SU-DHL-6 (cell line): ENCODE measurements around the gene EEF1A2.

Experiments
- H2AFZ ChIP-seq: fragments of 200-600 bp; sonication (generic); 2 replicates; pipeline ENCODE4 v1.6.1; 2014; ENCODE audit warnings: low read depth, mild to moderate bottlenecking, moderate library complexity, mixed read lengths, antibody characterized with exemption, low read length; ENCODE audit not compliant: severe bottlenecking
- H3F3A ChIP-seq: fragments of 200-600 bp; shearing (Covaris generic); 2 replicates; pipeline ENCODE4 v1.6.0; 2016; ENCODE audit warnings: antibody characterized with exemption, mild to moderate bottlenecking; ENCODE audit not compliant: insufficient read depth
- H3K27ac ChIP-seq: fragments of 200-600 bp; sonication (generic); 2 replicates; pipeline ENCODE4 v1.5.1; 2016; ENCODE audit warnings: low read depth, mild to moderate bottlenecking, low read length, moderate library complexity, mixed read lengths
- H3K27me3 ChIP-seq: fragments of 200-600 bp; sonication (generic), shearing (Covaris generic); 2 replicates; pipeline ENCODE4 v1.6.0; 2014; ENCODE audit warnings: mild to moderate bottlenecking, low read length
- H3K36me3 ChIP-seq: fragments of 200-600 bp; sonication (generic); 2 replicates; pipeline ENCODE4 v1.6.1; 2014; ENCODE audit warnings: mild to moderate bottlenecking, low read length, mixed read lengths
- H3K4me2 ChIP-seq: fragments of 300-600, 200-600 bp; shearing (Covaris generic), sonication (generic); 2 replicates; pipeline ENCODE4 v1.6.0; 2014; ENCODE audit warnings: low read length, low read depth, mild to moderate bottlenecking; ENCODE audit not compliant: poor library complexity, severe bottlenecking
- H3K4me3 ChIP-seq: fragments of 200-600 bp; sonication (generic); 2 replicates; pipeline ENCODE4 v1.5.1; 2014; ENCODE audit warnings: antibody characterized with exemption, low read length, mild to moderate bottlenecking, mixed read lengths; ENCODE audit not compliant: insufficient read depth, poor library complexity, severe bottlenecking
- H3K79me2 ChIP-seq: fragments of 200-600 bp; sonication (generic); 2 replicates; pipeline ENCODE4 v1.6.1; 2014; ENCODE audit warnings: mild to moderate bottlenecking, low read length, moderate library complexity; ENCODE audit not compliant: insufficient read depth
- H3K9ac ChIP-seq: fragments of 200-600 bp; sonication (generic); 2 replicates; pipeline ENCODE4 v1.7.0; 2014; ENCODE audit warnings: mild to moderate bottlenecking, low read length
- H3K9me2 ChIP-seq: fragments of 200-600 bp; sonication (generic); replicated peaks from 2 replicates; pipeline ENCODE4 v1.6.1; 2014; ENCODE audit warnings: low read length; ENCODE audit not compliant: insufficient read depth
- H3K9me3 ChIP-seq: fragments of 200-600 bp; sonication (generic); 2 replicates; pipeline ENCODE4 v1.6.1; 2014; ENCODE audit warnings: low read length, mixed read lengths; ENCODE audit not compliant: insufficient read depth
- H4K20me1 ChIP-seq: fragments of 200-600 bp; sonication (generic); 2 replicates; pipeline ENCODE4 v1.6.1; 2014; ENCODE audit warnings: low read depth, mild to moderate bottlenecking, antibody characterized with exemption, low read length, moderate library complexity, mixed read lengths
- EZH2phosphoT487 ChIP-seq: fragments of 200-600 bp; sonication (generic), shearing (Covaris generic); conservative IDR thresholded peaks from 2 replicates; pipeline ENCODE4 v1.6.1; 2018; ENCODE audit warnings: mild to moderate bottlenecking, antibody characterized with exemption, low read length, moderate library complexity, mixed read lengths
- TF ChIP-seq, protein P1 (sequence below): fragments of 200-600 bp; sonication (generic); IDR thresholded peaks from one replicate; pipeline ENCODE4 v1.5.1; 2017; ENCODE audit warnings: antibody characterized with exemption, mild to moderate bottlenecking, low read length, moderate library complexity; ENCODE audit not compliant: insufficient read depth, poor library complexity, severe bottlenecking

Gene EEF1A2

DNA sequence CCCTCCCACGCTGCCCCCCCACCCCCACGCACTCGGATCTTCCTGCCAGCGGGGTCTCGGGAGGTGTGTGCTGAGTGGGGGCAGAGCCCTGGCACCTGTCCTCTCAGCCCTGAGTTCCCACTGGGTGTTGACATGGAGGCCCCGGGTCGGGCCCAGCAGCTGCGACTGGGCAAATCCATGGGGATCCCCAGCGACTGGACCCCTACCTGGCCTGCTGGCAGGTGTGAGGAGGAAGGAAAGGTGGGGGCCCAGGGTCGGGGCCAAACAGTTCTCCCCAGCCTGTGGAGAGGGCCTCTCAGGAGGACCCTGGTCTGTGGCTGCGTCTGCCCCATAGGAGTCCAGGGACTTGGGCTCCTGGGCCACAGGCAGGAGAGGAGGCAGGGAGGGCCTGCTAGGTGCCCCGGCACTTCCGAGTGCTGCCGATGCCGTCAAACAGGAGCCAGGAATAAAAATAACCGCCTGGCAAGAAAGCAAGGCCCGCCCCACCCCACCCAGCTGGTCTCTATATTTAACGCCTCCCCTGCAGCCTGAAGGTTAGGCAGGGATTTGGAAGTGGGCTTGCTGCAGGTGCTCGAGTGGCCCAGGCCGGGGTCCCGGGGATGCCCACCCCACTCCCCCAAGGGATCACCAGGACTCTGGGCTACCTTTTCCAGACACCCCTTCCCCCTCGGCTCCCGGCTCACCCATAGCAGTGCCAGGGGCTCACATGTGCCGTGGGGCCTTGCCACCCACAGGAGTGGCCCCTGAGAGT is 1.4 kb upstream of the EEF1A2 start:
- Histone ChIP-seq H2AFZ (no peak overlapping the region), H3K9me3 (no peaks in the 10 kb centered on the region), H3K27ac (no peak overlapping the region), H3K9me2 (no peaks in the 10 kb centered on the region), H4K20me1 (no peaks in the 10 kb centered on the region), H3K9ac (no peak overlapping the region), H3F3A (no peaks in the 10 kb centered on the region), H3K36me3 (no peaks in the 10 kb centered on the region), H3K27me3 (no peaks in the 10 kb centered on the region), H3K4me3 (no peak overlapping the region), H3K4me2 (no peak overlapping the region), H3K79me2 (no peaks in the 10 kb centered on the region)
- TF ChIP-seq EZH2phosphoT487 = no peak
- TF ChIP-seq, protein P1, sequence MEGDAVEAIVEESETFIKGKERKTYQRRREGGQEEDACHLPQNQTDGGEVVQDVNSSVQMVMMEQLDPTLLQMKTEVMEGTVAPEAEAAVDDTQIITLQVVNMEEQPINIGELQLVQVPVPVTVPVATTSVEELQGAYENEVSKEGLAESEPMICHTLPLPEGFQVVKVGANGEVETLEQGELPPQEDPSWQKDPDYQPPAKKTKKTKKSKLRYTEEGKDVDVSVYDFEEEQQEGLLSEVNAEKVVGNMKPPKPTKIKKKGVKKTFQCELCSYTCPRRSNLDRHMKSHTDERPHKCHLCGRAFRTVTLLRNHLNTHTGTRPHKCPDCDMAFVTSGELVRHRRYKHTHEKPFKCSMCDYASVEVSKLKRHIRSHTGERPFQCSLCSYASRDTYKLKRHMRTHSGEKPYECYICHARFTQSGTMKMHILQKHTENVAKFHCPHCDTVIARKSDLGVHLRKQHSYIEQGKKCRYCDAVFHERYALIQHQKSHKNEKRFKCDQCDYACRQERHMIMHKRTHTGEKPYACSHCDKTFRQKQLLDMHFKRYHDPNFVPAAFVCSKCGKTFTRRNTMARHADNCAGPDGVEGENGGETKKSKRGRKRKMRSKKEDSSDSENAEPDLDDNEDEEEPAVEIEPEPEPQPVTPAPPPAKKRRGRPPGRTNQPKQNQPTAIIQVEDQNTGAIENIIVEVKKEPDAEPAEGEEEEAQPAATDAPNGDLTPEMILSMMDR = no peak

DNA sequence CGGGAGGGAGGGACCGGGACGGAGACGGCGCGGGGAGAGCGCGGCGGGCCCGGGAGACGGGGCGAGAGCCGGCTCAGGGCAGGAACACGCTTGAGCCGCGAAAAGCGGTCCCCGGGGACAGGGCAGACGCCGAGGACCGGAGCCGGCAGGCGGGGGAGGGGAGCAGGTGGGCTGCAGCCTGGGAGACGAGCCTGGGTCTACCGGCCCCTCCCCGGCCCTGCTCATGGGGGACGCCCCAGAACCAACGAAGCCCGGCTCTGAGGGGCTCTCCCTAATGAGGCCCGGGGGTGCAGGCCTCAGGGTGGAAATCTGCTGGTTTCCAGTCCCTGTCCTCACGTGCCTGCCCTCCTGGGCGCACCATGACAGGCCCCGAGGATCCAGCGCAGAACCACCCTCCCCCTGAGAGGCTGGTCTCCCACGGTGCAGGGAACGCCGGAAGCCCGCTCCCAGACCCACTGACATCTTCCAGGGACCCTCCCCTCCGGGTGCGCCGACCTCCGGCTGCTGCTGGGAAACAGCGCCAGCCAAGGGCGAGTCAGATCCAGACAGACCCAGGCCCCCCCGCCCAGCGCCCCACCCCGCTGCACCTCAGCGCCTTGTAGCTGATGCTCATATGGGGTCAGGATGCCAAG is 571 bp upstream of the EEF1A2 start:
- Histone ChIP-seq H3K27me3 (no peaks in the 10 kb centered on the region), H3K27ac (no peak overlapping the region), H3K4me3 (no peak overlapping the region), H3K9me3 (no peaks in the 10 kb centered on the region), H3K36me3 (no peaks in the 10 kb centered on the region), H3K9me2 (no peaks in the 10 kb centered on the region), H3K79me2 (no peaks in the 10 kb centered on the region), H3K9ac (no peak overlapping the region), H2AFZ (no peak overlapping the region), H4K20me1 (no peaks in the 10 kb centered on the region), H3K4me2 (no peak overlapping the region), H3F3A (no peaks in the 10 kb centered on the region)
- TF ChIP-seq EZH2phosphoT487 = no peak

DNA sequence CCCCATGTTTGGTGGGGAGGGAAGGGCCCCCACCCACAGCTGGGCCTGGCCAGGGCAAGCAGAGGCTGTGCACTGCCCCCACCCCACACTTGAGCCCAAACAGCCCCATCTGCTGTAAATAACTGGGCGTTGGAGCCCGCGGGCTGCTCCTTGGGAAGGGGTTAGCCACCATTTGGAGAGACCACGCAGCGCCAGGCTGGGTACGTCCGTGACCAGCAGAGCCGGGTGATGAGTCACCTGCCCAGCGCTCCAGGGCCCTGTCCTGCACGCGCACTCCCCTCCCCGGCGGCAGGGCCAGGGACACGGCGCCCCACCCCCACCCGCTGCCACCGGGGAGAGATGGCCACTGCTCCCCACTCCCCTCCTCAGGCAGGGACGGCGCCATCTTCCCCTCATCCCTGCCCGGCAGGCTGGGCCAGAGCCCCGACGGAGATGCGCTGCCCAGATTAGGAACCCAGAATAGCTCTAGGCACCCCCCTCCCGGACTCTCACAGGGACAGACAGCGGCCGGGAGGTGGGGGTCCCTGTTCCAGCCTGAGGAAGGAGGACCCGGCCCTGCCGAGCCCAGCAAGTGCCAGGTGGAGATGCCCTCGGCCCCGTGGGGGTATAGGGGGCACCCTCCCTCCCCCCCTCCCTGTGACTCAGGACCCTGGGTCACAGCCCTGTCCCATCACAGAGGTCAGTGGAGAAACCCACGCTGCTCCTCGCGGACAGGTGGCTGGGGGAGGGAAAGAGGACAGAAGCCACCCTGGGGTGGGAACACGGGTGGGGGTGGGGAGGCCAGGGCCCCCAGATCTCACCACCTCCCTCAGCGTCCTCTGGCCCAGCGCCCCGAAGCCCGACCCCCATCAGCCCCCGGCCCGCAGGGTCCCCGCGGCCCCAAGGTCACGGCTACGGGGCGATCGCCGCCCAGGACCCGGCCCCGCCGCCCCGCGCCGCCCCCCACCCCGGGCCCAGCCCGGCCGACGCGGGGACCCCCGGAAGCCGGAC is 642 bp downstream of the EEF1A2 start:
- Histone ChIP-seq H3K9ac (no peak overlapping the region), H3K4me2 (no peak overlapping the region)

More for the DNA sequence above, 642 bp downstream of the EEF1A2 start:
- Histone ChIP-seq H3K4me3 (no peak overlapping the region), H3K9me3 (no peaks in the 10 kb centered on the region), H3K9me2 (no peaks in the 10 kb centered on the region), H3F3A (no peaks in the 10 kb centered on the region), H3K27ac (no peak overlapping the region), H3K79me2 (no peaks in the 10 kb centered on the region), H2AFZ (no peak overlapping the region), H3K27me3 (no peaks in the 10 kb centered on the region), H3K36me3 (no peaks in the 10 kb centered on the region), H4K20me1 (no peaks in the 10 kb centered on the region)
- TF ChIP-seq, protein P1 = no peak
- TF ChIP-seq EZH2phosphoT487 = no peak
